ENCODE results near the gene TUBA4A.

The TUBA4A gene

GRCh38 chr2:219229305-219230058, 24.2 kb downstream of the TUBA4A start, which contains the start of the genes ANKZF1 and ATG9A:
Gene ANKZF1, plus strand, starts transcription at chr2:219229806. Its CDS starts 452 bp downstream, at chr2:219230258.
Gene ATG9A, minus strand, starts transcription at chr2:219229636. Its CDS starts 1,612 bp downstream, at chr2:219228024.
- DNase-seq, result peak; percentile 100

GRCh38 chr2:219228911-219229304, 24.8 kb downstream of the TUBA4A start:
- no peak for DNase-seq

GRCh38 chr2:219228041-219228910, 25.4 kb downstream of the TUBA4A start:
- no peak for DNase-seq

- no peak for DNase-seq
These were observed 28.4 kb downstream of the TUBA4A start for GRCh38 chr2:219225350-219225749.

GRCh38 chr2:219223831-219224610, 29.7 kb downstream of the TUBA4A start:
- DNase-seq, result no peak

- no peak for DNase-seq
These were observed 31.7 kb downstream of the TUBA4A start for GRCh38 chr2:219221957-219222518.

GRCh38 chr2:219220652-219221402, 32.9 kb downstream of the TUBA4A start:
- DNase-seq, result no peak

GRCh38 chr2:219219784-219220532, 33.8 kb downstream of the TUBA4A start:
- DNase-seq, result no peak

GRCh38 chr2:219218732-219219701, 34.7 kb downstream of the TUBA4A start, which contains the start of gene ABCB6:
Gene ABCB6, minus strand, starts transcription at chr2:219218958. Its CDS starts 285 bp downstream, at chr2:219218673.
- DNase-seq, result peak; percentile 88

- DNase-seq, result peak; percentile 70
These were observed 35.4 kb downstream of the TUBA4A start for GRCh38 chr2:219218217-219218731.

GRCh38 chr2:219216535-219216915, 37.2 kb downstream of the TUBA4A start:
- no peak for DNase-seq

- no peak for DNase-seq
These were observed 37.7 kb downstream of the TUBA4A start for GRCh38 chr2:219215871-219216534.

- no peak for DNase-seq
These were observed 38.9 kb downstream of the TUBA4A start for GRCh38 chr2:219214786-219215185.

GRCh38 chr2:219214141-219214540, 39.6 kb downstream of the TUBA4A start:
- DNase-seq, result no peak

GRCh38 chr2:219213486-219214071, 40.1 kb downstream of the TUBA4A start:
- no peak for DNase-seq

- DNase-seq, result no peak
These were observed 40.7 kb downstream of the TUBA4A start for GRCh38 chr2:219213026-219213415.

- DNase-seq, result no peak
These were observed 42.8 kb downstream of the TUBA4A start for GRCh38 chr2:219210886-219211362.

GRCh38 chr2:219210196-219210885, 43.4 kb downstream of the TUBA4A start:
- no peak for DNase-seq
